ENCODE data around the gene MGAT4D. TPM values are rescaled to one million over a fixed set of nuclear protein-coding genes. Genes with fewer than 3 reads are reported as not detected.
"Not testable (repeated sequence)": the region's sequence is repeated elsewhere in the genome, so short reads cannot be mapped to it uniquely, and the experiment has no call there.

The MGAT4D gene
- total RNA-seq, 1 donor from 2014 or later: not detected

DNA sequence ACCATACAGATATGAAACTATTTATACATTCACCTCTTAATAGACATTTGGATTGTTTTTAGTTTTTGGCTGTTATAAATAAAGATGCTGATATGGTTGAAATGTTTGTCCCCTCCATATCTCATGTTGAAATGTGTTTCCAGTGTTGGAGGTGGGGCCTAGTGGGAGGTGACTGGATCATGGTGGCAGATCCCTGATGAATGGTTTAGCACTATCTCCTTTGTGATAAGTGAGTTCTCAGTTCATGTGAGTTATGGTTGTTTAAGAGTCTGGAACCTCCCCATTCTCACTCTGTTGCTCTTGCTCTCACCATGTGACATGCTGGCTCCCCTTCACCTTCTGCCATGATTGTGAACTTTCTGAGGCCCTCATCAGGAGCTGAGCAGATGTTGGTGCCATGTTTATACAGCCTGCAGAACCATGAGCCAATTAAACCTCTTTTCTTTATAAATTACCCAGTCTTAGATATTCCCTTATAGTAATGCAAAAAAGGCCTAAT, 58.4 kb downstream of the MGAT4D start:
- DNase-seq (ENCODE audit: low read depth in 2 of 2): no peak

DNA sequence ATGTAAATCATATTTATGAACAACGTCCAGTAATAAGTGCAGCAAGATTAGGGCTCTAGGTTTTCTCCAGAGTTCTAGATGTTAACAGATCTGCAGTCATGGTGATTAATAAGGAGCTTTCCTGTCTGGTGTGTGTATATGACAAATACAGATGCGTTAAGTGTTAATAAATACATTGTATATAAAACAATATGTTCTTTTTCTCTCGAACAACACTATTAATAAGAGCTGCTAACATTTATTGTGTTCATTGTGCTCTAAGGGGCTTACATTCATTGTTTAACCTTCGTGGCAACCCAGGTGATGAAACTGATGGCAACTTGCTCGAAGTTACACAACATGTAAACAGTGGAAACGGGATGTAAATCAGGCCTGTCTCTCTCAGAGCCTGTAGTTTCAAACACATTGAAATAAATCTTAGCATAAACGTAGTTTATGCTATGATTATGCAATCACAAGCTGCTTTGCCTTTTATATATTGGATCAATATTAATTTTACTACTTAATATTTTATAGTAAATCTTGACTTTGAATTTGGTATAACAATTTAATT, 70.1 kb downstream of the MGAT4D start:
- no peak for DNase-seq (ENCODE audit: low read depth in 2 of 2)

DNA sequence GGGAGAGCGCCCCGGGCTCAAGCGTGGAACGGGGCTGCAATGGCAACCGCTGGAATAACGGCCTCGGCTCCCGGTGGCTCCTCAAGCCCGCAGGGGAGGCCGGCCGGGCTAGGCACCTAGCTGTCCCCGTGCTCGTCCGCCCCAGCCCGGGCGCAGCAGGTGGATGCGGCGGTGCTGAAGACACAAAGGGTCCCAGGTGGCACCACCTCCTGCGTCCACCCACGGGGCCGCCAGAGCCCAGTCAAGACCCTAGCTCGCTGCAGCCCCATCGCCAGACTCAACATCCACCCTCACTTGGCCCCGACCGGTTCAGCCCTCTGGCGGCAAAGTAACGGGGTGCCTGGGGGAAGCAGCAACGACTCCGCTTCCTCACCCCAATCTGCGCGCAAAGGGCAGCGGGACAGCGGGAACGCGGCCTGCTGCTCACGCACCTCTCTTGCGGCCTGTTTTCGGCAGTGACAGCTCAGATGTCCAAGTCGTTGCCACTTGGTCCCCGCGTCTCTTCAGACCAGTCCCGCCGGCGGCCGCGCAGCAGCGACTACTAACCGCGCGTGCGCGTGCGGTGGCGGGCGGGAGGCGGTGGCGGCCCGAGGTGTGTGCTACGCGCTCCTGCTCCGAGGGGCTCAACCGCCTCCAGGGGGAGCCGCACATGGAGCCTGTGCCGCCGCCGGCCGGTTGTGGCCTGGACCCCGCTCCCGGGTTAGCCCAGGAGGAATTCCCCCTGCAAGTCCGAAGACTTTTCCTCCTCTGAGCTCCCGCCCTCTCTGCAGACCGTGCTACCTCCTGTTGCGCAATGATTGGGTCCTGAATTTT, 70.8 kb downstream of the MGAT4D start, which contains the start of gene CLGN:
Gene CLGN, minus strand, starts transcription at position 543 of the 813 bp plus-strand sequence. CDS start 14,570 bp downstream, outside the sequence.
- DNase-seq (ENCODE audit: low read depth in 2 of 2): peak; percentile 21 to 70

DNA sequence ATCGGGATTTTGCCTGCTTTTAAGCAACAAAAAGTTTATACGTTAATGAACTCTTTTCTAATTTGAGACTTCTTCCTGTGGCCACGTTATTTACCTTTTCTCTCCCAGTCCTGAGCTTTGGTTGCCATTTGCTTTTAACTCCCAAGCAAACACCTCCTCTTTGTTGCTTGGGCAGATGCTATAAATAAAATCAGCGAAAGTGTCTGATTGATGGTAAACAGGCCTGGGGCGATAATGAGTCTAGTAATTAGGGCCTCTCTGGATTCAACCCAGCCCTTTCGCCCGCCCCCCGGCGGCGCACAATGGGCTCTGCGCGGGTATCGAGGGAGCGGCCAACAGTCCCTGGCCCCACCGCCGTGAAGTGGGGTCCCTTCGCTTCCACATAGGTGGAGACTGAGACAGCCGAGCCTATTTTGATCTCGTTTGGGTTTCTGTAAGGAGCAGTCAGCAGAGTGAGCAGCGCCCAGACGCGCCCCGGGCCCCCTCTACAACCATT, 71.4 kb downstream of the MGAT4D start:
- DNase-seq (ENCODE audit: low read depth in 2 of 2): no peak

GRCh38 chr4:140423106-140423505, 75.0 kb downstream of the MGAT4D start:
- DNase-seq (ENCODE audit: low read depth in 2 of 2): no peak

- not testable (repeated sequence) for DNase-seq (ENCODE audit: low read depth in 2 of 2)
These were observed 84.7 kb downstream of the MGAT4D start for GRCh38 chr4:140413130-140413969.

- no peak for DNase-seq (ENCODE audit: low read depth in 2 of 2)
These were observed 89.1 kb downstream of the MGAT4D start for GRCh38 chr4:140408974-140409373.

GRCh38 chr4:140406292-140406691, 91.8 kb downstream of the MGAT4D start:
- no peak for DNase-seq (ENCODE audit: low read depth in 2 of 2)

GRCh38 chr4:140400111-140400510, 98.0 kb downstream of the MGAT4D start:
- no peak for DNase-seq (ENCODE audit: low read depth in 2 of 2)

DNA sequence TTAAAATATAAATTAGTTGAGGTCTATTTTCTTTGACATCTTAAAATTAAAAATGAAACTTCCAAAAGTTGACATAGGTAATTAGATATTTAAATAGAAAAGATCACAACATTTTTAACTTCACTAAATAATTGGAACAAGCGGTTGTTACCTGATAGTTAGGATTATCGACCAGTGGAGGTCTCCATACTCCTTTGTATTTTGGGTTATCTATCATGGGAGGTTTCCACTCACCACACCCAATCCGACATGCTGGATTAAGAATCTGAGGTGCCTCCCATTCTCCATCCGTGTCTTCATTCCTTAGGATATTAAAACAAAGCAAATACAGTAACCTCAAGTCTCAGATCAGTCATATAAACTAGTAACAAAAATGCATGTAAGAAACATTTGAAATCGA, 102.4 kb downstream of the MGAT4D start:
- DNase-seq (ENCODE audit: low read depth in 2 of 2): no peak

Other genes starting within 250 kb of the MGAT4D start
- gene SCOC, start 124.6 kb downstream of the MGAT4D start, total RNA-seq: 34.8 and 37.6 TPM in 2 replicates
- 0.13 and 0.26 TPM in 2 replicates for gene CLGN, start 70.6 kb downstream of the MGAT4D start, total RNA-seq
- 11.5 and 11.6 TPM in 2 replicates for gene ELMOD2, start 25.9 kb upstream of the MGAT4D start, total RNA-seq
- not detected in 2 replicates for gene UCP1, start 70.7 kb upstream of the MGAT4D start, total RNA-seq

Measured in dermis microvascular lymphatic vessel endothelial cell (primary cell).